ENCODE data around the gene CD68.
A peak's percentile ranks its signal among the peaks of the same experiment; 100 is the strongest.
"Not testable (repeated sequence)": the region's sequence is repeated elsewhere in the genome, so short reads cannot be mapped to it uniquely, and the experiment has no call there.

Gene CD68

DNA sequence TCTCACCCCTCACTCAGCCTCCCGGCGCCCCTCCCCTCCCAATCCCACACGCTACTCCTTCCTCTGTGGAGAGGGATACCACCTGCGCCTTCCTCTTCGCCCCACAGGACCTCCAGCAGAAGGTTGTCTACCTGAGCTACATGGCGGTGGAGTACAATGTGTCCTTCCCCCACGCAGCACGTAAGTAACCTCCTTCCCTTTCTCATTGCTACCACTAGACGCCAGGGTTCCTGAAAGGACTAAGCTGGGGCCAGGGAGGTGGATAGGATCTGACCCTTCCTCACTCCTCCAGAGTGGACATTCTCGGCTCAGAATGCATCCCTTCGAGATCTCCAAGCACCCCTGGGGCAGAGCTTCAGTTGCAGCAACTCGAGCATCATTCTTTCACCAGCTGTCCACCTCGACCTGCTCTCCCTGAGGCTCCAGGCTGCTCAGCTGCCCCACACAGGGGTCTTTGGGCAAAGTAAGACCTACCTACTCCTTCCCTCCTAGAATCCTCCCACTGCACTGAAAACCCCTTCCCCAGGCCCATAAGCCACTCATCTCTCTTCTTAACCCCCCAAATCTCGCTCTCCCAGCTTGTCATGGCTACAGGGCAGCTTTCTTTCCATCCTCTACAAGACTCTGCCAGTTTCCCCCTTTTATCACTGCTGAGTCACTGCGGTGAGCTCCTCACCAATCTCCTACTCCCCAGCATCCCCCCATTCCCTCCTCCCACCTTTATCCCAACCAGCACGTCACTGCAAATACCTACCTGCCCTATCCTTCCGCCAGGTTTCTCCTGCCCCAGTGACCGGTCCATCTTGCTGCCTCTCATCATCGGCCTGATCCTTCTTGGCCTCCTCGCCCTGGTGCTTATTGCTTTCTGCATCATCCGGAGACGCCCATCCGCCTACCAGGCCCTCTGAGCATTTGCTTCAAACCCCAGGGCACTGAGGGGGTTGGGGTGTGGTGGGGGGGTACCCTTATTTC, 1.5 kb downstream of the CD68 start:
- no peak for DNase-seq (ENCODE audit: low read depth in 2 of 2, low spot score in 1 of 2)

DNA sequence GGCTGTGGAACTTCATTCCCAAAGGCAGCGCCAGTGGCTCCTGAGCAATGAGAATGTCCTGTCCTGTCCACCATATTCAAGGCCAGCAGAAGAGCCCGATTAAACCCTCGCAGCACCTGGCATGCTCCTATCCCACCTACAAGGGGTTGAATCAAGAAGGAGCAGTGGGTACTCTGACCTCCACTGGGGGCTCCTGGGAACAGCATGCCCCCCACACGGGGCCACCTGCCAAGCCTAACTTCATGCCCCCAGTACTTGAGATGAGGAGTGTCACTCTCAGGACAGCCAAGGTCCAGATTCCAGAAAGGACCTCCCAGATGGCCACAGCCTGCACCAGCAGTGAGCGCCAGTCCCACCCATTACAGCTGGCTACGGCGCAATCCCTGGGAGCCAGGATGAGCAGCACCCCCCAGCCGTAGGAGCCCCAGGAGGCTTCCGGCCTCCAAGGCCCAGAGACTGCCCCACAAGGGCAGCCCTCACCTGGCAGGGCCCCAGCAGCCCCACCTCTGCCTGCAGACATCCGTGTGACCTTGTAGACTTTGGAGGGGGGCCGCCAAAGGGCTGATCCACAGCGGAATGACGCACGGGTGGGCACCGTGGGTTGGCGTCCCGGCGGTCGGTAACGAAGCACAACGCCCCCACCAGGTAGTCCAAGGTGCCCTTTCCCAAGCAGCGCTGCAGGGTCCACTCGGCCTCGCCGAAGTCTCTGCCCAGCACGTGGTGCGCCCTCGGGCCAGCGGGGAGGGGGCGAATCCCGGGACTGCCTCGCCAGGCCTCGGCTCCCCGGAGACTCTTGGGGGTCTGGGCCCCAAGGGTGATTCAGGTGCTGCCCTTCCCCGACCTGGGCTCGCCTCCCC, 3.2 kb downstream of the CD68 start:
- DNase-seq (ENCODE audit: low read depth in 2 of 2, low spot score in 1 of 2), result no peak

DNA sequence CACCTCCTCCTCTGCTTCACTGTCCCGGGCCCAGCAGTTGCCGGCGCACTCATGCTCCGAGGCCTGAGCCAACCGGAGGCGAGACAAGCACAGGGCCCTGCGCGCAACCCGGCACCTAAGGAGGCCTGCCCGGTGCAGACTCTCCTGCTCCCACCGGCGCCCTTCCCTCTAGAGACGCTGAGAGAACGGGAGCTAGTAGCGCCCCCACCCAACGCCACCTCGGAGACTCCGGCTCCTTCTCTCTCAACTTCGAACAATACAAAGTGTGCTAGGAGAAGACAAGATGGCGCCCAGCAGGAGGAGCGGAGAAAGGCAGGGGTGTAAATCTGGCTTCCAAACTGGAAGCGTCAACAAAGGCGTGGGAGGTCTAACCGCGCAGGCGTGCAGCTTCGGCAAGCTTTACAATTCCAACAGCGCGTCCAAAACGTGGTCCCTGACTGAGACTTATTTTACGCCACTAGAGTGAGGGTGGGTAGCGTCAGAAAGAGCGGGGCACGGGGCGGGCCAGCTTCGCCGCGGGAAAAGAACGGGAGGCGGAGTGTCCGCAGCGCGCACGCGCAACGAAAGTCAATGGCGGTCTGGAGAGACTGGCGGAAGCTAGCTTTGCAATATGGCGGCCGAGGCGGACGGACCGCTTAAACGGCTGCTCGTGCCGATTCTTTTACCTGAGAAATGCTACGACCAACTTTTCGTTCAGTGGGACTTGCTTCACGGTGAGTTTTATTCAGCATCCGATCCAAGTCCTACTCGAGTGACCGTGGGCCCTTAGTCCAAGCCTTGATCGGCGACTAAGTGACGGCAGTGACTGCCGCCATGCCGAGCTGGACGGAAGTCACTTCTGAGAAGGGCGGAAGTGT, 4.0 kb downstream of the CD68 start, which contains the start of gene MPDU1:
TSS of gene MPDU1 (plus strand) at position 600 of the 857 bp plus-strand sequence. CDS start at position 611, 11 bp downstream.
- DNase-seq (ENCODE audit: low read depth in 2 of 2, low spot score in 1 of 2), result peak; percentile 86 to 89

DNA sequence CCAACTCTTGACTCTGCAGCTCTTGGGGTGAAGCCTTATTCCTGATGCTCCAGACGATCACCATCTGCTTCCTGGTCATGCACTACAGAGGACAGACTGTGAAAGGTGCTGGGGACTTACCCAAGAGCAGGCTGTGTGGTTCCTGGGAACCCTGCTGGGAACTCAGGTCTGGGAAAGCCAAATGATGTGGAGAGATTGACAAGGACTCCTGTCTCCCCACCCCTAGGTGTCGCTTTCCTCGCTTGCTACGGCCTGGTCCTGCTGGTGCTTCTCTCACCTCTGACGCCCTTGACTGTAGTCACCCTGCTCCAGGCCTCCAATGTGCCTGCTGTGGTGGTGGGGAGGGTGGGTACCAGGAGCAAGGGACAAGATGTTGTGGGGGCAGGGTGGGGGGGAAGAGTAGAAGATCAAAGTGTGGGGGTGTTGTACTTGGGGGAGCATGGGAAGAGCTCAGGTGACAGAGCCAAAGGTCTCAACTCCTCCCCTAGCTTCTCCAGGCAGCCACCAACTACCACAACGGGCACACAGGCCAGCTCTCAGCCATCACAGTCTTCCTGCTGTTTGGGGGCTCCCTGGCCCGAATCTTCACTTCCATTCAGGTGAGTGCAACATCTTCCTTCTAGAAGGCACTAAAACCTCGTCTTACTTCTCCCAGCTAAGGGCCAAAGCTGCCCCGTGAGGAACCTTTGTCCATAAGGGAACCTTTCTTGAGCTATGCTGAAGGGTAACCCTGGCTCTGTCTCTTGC, 7.4 kb downstream of the CD68 start:
- no peak for DNase-seq (ENCODE audit: low read depth in 2 of 2, low spot score in 1 of 2)

DNA sequence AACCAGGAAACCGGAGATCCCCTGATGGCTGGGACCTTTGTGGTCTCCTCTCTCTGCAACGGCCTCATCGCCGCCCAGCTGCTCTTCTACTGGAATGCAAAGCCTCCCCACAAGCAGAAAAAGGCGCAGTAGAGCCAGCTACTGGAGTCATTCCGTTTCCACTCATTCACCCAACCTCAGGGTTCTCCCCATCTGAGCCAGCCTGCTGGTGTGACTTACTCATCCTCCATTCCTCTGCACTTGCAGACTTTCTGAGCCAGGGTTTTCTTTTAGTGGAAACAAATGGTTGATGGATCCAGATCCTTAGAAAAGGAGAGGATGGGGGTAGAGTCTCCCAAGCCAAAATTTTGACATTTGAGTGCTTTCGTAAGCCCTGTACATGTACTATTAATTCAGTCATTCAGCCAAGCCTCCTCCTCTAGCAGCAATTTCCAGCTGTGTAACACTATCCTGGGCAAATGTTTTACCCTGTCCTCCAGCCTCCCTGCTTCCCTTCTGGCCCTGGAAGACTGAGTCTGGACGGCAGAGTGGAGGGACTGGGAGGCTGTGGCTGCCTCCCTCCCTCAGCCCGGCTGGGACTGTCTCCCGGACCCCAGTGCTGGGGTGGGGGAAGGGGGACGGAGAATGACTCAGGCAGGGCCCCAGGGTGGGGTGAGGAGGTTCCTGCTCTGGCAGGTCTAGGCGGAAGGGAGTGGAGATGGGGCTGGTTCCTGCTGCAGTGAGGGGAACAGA, 8.1 kb downstream of the CD68 start:
- no peak for DNase-seq (ENCODE audit: low read depth in 2 of 2, low spot score in 1 of 2)

DNA sequence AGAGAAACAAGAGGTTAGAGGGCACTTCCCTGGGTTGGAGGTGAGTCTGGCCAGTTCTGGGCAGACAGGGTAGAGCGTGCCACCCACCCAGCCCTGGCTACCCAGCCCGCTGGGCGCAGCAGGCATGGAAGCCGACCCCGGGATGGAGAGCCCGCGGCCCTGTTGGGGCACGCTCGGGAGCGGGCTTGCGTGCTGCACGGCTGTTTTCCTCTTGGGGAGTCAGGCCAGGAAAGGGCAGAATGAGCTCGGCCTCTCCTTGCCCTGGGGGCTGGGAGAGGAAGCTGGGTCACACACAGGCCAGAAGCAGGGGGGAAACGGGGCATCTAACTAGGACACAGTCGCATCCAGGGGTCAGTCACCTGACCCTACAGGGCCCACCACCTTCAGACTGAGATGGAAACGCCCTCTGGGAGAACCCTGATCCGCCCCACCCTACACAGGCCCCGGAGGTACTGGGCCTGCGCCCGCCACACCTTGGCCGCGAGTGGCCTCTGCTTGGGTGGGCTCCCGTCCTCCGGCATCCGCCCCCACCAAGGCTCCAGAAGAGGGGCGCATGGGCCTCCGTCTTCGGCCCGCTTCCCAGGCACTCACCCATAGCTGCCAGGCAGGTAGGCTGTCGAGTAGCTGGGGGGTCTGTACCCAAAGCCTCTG, 9.2 kb downstream of the CD68 start:
- DNase-seq (ENCODE audit: low read depth in 2 of 2, low spot score in 1 of 2), result no peak

DNA sequence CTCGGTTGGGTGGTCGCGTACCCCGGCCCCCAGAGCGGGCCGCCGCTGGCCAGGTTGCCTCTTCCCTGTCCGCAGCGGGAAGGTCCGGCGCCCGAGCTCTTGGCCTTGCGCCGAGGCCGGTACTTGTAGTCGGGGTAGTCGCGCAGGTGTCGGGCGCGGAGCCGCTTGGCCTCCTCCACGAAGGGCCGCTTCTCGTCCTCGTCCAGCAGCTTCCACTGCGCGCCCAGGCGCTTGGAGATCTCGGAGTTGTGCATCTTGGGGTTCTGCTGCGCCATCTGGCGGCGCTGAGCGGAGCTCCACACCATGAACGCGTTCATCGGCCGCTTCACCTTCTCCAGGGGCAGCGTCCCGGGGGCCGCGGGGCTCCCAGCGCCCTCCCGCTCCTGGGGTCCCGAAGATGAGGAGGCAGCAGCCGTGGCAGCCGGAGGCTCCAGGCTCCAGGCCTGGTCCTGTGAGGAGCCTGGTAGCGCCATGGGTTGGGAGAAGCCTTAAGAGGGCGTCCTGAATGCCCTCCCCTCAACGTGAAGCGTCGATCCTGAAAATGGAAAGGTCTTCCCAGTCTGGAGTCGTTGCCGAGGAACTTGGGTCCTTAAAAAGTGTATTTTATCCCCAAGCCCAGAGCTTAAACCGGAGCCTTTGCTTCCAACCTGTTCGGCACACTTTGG, 9.9 kb downstream of the CD68 start:
- DNase-seq (ENCODE audit: low read depth in 2 of 2, low spot score in 1 of 2), result peak in 1 of 2 donors; percentile 43

DNA sequence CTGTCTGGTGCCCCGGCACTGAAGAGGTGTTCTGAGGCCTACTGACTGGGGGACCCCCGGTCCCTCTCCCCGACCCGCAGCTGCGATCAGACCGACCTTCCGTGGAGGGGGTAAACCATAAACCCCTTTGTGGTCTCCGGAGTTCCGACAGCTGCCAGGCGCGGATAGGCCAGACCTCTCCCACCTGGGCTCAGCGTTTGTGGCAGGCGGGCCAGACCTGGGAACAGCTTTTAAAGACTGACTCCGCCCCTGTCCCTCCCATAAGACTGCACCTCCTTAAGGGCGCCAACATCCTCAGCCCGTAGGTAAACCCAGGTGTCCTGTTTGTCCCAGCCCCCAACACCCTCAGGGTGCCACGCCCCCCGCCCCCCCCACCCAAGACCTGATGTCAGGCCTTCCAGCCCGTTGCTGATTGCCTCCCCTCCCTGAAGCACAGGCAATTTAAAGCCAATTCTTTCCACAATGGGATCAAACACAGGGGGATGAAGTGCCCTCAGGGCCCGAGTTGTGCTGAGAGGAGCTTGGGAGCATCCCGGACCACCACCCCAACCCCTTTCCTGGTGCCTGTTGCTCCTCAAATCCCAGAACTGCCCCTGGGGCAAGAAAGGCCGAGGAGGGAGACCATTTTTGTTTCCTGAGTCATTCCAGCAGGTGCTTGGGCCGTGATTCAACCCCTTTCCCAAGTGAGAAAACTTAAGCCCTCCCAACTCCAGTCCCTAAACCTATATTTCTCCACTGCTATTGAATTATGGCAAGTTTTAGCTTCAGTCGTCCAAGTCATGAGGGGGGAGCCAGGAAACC, 10.7 kb downstream of the CD68 start, which contains the start of gene SOX15:
TSS of gene SOX15 (minus strand) at position 204 of the 801 bp plus-strand sequence. CDS start 418 bp downstream, outside the sequence.
- no peak for DNase-seq (ENCODE audit: low read depth in 2 of 2, low spot score in 1 of 2)

DNA sequence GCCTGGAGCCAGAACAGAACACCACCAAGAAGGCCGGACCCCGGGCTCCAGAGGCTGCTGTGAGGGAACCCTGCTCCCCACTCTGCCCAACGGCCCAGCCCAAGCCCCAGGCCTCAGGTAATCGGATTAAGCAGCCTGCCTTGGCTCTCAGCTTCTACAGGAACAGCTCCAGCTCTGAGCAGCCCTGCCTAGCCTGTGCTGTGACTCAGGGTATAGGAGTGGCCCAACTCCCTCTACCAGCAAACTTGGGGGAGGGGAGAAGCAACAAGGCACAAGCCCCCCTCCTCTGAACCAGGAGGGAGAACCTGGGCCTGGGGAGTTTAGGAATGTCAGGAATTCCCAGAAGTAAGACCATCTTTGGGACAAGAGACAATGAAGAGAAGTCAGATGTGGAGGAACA, 11.3 kb downstream of the CD68 start:
- no peak for DNase-seq (ENCODE audit: low read depth in 2 of 2, low spot score in 1 of 2)

DNA sequence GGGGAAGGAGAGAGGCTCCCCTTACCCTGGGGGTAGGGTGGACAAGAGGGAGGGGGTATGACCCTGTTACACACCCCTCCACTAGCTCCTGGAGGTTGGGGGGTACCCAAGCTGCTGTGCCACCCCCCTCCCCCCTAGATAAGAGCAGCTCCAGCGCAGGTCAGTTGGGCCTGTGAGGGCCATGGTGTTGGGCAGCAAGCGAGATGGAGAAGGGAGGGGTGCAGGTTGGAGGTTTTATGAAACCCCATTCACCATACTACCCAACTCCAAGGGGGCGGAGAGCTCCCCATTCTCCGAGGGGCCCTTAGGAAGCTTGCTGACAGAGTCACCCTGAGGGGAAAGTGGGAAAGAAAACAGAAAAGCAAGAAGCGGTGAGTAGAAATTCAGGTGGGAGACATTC, 12.2 kb downstream of the CD68 start:
- DNase-seq (ENCODE audit: low read depth in 2 of 2, low spot score in 1 of 2), result no peak

DNA sequence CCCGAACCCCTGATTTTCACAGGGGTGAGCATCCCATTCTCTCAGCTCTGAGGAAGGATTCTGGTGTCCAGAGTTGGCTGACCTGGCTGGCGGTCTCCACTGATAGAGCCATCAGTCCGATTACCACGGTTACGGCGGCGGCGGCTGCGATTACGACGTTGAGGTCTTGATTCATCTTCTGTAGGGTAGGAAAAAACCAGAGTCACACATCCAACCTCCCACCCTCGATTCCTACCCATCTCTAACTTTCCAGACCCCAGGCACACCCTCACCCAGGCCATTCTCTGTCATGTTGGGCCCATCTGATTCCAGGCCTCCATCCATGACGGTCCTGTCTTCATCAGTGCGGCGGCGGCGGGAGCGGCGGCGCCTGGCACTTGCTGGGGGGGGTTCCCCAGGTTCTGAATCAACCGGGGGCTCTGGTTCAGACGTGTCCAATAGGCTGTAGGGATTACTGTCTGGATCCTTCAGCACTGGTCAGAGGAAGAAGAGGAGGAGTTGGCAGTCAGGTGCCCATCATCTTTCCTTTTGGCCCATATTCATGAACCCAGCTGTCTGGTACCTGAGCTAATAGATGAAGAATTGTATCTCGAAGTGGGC, 13.1 kb downstream of the CD68 start:
- no peak for DNase-seq (ENCODE audit: low read depth in 2 of 2, low spot score in 1 of 2)

DNA sequence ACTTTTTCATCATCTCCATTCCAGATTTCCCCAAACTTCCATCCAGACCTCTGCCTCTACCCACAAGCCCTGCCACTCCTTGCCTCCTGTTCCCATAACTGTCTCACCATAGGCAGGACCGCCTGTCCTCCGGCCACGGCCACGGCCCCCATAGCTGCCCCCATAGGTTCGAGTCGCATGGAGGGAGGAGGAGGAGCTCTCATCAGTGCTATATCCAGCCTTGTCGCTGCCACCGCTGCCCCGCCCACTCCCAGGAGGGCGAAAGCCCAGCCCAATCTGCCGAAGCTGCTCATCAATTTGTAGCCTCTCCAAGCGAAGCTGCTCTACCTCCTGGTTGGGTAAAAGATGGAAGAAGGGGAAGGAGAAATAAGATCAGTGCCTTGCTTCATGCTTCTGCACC, 13.9 kb downstream of the CD68 start:
- no peak for DNase-seq (ENCODE audit: low read depth in 2 of 2, low spot score in 1 of 2)

DNA sequence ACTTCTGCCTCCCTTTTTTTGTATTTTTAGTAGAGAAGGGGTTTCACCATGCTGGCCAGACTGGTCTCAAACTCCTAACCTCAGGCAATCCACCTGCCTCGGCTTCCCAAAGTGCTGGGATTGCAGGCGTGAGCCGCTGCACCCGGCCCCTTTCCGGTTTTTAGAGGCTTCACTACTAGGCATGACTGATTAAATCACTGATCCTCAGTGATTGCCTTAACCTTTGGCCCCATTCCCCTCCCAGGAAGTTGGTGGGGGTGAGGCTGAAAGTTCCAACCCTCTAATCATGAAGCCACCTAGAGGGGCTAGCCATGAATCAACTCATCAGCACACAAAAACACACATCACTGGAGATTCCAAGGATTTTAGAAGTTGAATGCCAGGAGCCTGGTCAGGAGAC, 18.1 kb downstream of the CD68 start:
- not testable (repeated sequence) for DNase-seq (ENCODE audit: low read depth in 2 of 2, low spot score in 1 of 2)

DNA sequence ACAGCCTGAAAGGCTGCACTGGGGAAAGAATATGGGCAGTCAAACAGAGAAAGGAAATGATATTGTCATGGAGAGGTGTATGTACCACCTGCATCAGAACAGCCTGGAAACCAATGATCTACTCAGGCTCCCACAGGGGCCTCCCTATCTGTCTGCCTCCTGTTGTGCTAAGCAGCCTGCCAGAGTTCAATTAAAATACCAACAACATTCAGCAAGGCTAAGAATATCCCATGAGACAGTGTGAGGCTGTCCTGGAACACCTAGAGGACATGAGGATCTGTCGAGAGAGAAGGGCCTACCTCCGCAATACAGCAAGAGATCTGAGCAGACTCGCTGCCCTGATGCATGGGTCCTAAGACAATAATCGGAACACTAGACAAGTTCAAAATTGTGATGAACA, 26.8 kb downstream of the CD68 start:
- no peak for DNase-seq (ENCODE audit: low read depth in 2 of 2, low spot score in 1 of 2)

DNA sequence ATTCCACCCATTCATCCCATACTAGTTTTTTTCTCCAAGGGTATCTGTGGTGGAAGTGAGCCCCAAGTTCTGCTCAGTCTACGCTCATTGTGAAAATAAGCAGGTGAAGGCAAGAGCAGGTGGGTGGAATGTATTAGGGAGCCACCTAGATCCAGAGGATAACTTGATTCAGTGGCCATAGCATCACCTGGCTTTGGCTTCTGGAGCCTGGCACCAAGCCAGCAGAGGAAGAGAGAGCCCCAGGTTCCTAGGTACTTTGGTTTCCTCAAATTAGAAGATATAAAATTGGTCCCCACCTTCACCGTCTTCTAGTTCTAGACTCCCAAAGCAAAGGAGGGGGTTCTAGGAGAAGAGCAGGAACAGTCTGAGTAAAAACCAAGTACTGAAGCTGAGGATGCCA, 31.2 kb downstream of the CD68 start:
- no peak for DNase-seq (ENCODE audit: low read depth in 2 of 2, low spot score in 1 of 2)

DNA sequence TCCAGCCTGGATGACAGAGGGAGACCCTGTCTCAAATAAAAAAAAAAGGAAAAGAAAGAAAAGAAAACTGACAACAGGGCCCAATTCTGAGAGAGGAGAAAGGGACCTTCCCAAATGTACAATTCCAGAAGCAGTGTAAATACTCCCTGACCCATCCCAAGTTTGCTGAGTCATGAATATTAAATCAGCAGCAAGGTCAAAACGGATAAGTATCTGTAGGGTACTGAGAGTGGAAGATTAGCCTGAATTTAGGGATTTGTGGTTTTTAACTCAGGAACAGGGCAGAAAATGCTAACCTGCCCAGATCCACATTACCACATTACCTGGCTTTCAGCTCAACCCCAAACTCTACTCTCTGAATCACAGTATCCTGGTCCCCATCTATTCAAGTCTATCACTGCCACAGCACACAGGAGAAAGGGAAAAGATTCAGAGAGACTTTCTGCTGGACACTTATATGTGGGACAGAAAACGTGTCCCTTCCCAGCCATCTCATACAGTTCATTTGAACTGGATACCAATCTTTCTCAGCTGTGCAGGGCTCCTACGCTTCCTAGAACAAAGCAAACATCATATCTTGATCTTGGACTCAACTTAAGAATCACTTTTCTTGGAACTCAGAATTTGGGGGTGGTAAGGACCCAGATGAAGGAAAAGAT, 32.3 kb downstream of the CD68 start:
- DNase-seq (ENCODE audit: low read depth in 2 of 2, low spot score in 1 of 2), result no peak

DNA sequence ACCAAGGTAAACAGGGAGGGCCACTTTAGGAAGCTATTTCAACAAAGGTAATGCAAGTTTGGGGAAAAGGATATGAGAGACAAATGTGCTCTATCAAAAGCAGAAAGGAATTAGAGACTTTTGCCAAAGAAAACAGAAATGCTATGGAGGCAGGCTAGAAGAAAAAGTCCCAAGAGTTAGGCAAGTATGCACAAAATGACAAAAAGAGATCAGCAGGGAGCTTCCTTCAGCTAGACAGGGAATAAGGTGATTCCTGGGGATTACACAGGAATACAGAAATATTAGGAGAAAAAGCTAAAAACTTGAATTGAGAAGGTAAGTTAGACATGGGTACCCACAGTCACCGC, 32.8 kb downstream of the CD68 start:
- no peak for DNase-seq (ENCODE audit: low read depth in 2 of 2, low spot score in 1 of 2)

All from stimulated activated CD8-positive, alpha-beta memory T cell treated with anti-CD3 and anti-CD28 coated beads, Interleukin-4, amount 100 ng/mL, for 1 hour (primary cell).